Measurements from ENCODE around the gene CACNG7. TPM values are rescaled to one million over a fixed set of nuclear protein-coding genes. Genes with fewer than 3 reads are reported as not detected.

Gene CACNG7
- total and polyA plus RNA-seq, 10 of the 15 experiments (the other 5 are each of a cell fraction or from before 2014, with no cell fraction given) = not detected

GRCh38 chr19:53881482-53882390 lies 27.3 kb upstream of the CACNG7 start, which contains the start of gene PRKCG:
Gene PRKCG, plus strand, starts transcription at chr19:53882197. Its CDS starts 298 bp downstream, at chr19:53882495.
- DNase-seq (ENCODE audit: low read depth, low spot score) = no peak
- H2AFZ ChIP-seq (ENCODE audit: control insufficient read depth, low read depth, low read length) = no peak within 1 kb of the TSS

GRCh38 chr19:53882391-53883050 lies 26.6 kb upstream of the CACNG7 start:
- DNase-seq (ENCODE audit: low read depth, low spot score) (no peak), FAIRE-seq (no peak), ATAC-seq (no peak)
- CTCF ChIA-PET = no interaction called here
- Histone ChIP-seq H3K4me2 (ENCODE audit: control insufficient read depth, insufficient read depth) (no peak overlapping the region), H3K4me1 (ENCODE audit: control insufficient read depth, insufficient read depth, low read length) (no peaks in the 10 kb centered on the region), H3K36me3 (ENCODE audit: control insufficient read depth in 2 of 2, insufficient read depth in 2 of 2, low read length in 1 of 2) (no peaks in the 10 kb centered on the region), H2AFZ (ENCODE audit: control insufficient read depth, low read depth, low read length) (no peak overlapping the region), H3K9ac (ENCODE audit: control insufficient read depth, insufficient read depth, low read length) (no peak overlapping the region), H3K27ac (ENCODE audit: control insufficient read depth, insufficient read depth) (no peak overlapping the region), H3K79me2 (ENCODE audit: control insufficient read depth, insufficient read depth, low read length) (no peaks in the 10 kb centered on the region), H3K4me3 (no peak overlapping the region), H4K20me1 (ENCODE audit: control insufficient read depth, insufficient read depth) (no peaks in the 10 kb centered on the region), H3K9me3 (replicated peaks; ENCODE audit: control insufficient read depth, insufficient read depth, low read length) (no peaks in the 10 kb centered on the region; the same call in 2 of the 3 replicates), H3K27me3 (replicated peaks in 1 of 2; ENCODE audit: control insufficient read depth in 2 of 2, insufficient read depth in 2 of 2, low read length in 1 of 2) (no peaks in the 10 kb centered on the region)
- POLR2A ChIA-PET = no interaction called here
- SMC1A ChIA-PET (ENCODE audit: uncharacterized antibody, unreplicated experiment) = no interaction called here
- intact Hi-C loops (cut with micrococcal nuclease; ENCODE audit: unreplicated experiment) = no loop called here
- 2% methylated on average over 18 of the region's 18 CpGs for WGBS (ENCODE audit: insufficient coverage, insufficient replicate concordance, low lambda C conversion rate, missing lambda C conversion rate)
- in situ Hi-C loops (cut with MboI) = no loop called here
- BruUV-seq (replicated peaks) = no TSS peak
- RAD21 ChIA-PET (ENCODE audit: unreplicated experiment) = no interaction called here
- TF ChIP-seq CREB1 (IDR thresholded peaks at IDR 0.05; ENCODE audit: low read depth) (no peak), BHLHE40 (IDR thresholded peaks at IDR 0.05; ENCODE audit: borderline replicate concordance in 1 of 2, low read depth in 2 of 2, low read length in 1 of 2) (no peak), E2F8 (IDR thresholded peaks at IDR 0.05; ENCODE audit: low read depth, partially characterized antibody) (no peak), RCOR1 (conservative IDR thresholded peaks at IDR 0.05; ENCODE audit: low read depth, low read length) (no peak), YBX1 (IDR thresholded peaks at IDR 0.05) (no peak), BCLAF1 (IDR thresholded peaks at IDR 0.05) (no peak), ATF3 (IDR thresholded peaks at IDR 0.05; ENCODE audit: borderline replicate concordance, extremely low read depth, low read depth, low read length) (no peak)

More at GRCh38 chr19:53881482-53882390, 27.3 kb upstream of the CACNG7 start, which contains the start of gene PRKCG:
- TF ChIP-seq ZNF207 (IDR thresholded peaks at IDR 0.05; ENCODE audit: borderline replicate concordance) (no peak), BHLHE40 (IDR thresholded peaks at IDR 0.05; ENCODE audit: borderline replicate concordance in 1 of 2, low read depth in 2 of 2, low read length in 1 of 2) (peak in 1 of 2 experiments; percentile 27; a peak in 1 of 4 replicates)
- Histone ChIP-seq H3K36me3 (ENCODE audit: control insufficient read depth in 2 of 2, insufficient read depth in 2 of 2, low read length in 1 of 2) (no peaks in the 10 kb centered on the region), H3K79me2 (ENCODE audit: control insufficient read depth, insufficient read depth, low read length) (no peaks in the 10 kb centered on the region), H3K4me2 (ENCODE audit: control insufficient read depth, insufficient read depth) (no peak within 1 kb of the TSS), H3K9ac (ENCODE audit: control insufficient read depth, insufficient read depth, low read length) (no peak within 1 kb of the TSS), H3K4me1 (ENCODE audit: control insufficient read depth, insufficient read depth, low read length) (no peaks in the 10 kb centered on the region), H3K27ac (ENCODE audit: control insufficient read depth, insufficient read depth) (no peak within 1 kb of the TSS), H3K9me3 (replicated peaks; ENCODE audit: control insufficient read depth, insufficient read depth, low read length) (no peaks in the 10 kb centered on the region; the same call in 2 of the 3 replicates), H3K4me3 (no peak within 1 kb of the TSS), H4K20me1 (ENCODE audit: control insufficient read depth, insufficient read depth) (no peaks in the 10 kb centered on the region), H3K27me3 (replicated peaks in 1 of 2; ENCODE audit: control insufficient read depth in 2 of 2, insufficient read depth in 2 of 2, low read length in 1 of 2) (no peaks in the 10 kb centered on the region)
- ChIA-PET POLR2A (no interaction called here), SMC1A (ENCODE audit: uncharacterized antibody, unreplicated experiment) (no interaction called here), CTCF (no interaction called here), RAD21 (ENCODE audit: unreplicated experiment) (no interaction called here)
- no TSS peak for BruUV-seq (replicated peaks)
- intact Hi-C loops (cut with micrococcal nuclease; ENCODE audit: unreplicated experiment) (no loop called here), in situ Hi-C loops (cut with MboI) (no loop called here)
- WGBS (ENCODE audit: insufficient coverage, insufficient replicate concordance, low lambda C conversion rate, missing lambda C conversion rate) = 7% methylated on average over 38 of the region's 49 CpGs
- no peak for ATAC-seq
- no peak for FAIRE-seq

Measured in GM12878 (cell line).